ENCODE results near the gene KCNE4.

The KCNE4 gene

DNA sequence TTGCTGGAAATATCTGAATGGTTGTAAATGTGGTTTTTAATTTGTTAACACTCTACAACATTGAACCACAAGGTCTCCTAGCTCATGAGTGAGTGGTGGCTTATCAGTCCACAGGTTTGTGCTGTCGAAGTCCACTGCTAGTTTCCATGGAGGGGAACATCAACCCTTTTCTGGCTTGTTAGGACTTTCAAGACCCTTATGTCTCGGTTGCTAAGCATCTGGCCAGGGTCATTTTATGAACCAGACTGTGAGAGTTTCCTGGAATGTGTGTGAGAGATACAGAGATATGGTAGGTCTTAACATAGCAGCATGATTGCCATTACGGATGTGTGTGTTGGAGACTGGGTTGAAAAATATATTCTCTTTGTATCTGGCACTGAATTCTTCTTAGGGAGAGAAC is 36.9 kb downstream of the KCNE4 start:
- DNase-seq: no peak

GRCh38 chr2:223090039-223090438 is 38.0 kb downstream of the KCNE4 start:
- DNase-seq: no peak

DNA sequence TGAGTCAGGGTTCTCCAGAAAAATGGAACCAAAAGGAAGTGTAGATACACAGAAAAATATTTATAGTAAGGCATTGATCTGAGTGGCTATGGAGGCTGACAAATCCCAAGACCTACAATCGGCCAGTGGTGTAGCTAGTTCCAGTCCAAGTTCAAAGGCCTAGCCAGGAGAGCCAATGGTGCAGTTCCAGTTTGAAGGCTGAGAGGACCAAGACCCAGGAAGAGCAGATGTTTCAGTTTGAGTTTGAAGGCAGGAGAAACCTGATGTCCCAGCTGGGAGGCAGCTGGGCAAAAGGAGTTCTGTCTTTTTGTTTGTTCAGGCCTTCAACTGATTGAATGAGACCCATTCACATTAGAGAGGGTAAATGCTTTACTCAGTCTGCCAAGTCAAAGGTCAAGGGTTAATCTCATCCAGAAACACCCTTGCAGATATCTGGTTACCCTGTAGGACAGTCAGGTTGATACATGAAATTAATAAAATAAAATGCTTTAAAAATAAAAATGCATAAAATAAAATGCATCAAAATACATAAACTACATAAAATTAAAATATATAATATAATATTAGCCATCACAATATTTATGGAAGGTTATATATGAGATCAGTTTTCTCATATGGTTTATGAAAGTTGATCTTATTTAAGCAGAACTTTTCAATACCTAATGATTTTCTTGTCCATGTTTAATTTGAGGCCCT is 38.7 kb downstream of the KCNE4 start:
- no peak for DNase-seq

DNA sequence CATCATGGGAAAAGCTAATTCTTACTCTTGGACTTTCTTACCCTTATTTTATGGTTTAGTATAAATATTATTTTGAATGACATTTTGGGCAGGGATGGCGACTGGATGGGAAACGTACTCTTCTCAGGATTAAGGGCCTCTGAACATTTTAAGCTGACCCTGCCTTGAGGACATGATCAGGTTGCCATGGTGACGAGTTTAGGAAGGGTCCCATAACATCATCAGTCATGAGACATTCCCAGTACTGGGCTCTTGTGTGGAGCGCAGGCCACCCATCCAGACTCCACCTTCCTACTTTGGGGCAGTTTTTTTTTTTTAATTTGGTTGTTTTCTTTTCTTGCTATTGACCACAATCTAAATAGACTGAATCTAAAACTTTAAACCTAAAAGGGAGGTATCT is 40.7 kb downstream of the KCNE4 start:
- no peak for DNase-seq

DNA sequence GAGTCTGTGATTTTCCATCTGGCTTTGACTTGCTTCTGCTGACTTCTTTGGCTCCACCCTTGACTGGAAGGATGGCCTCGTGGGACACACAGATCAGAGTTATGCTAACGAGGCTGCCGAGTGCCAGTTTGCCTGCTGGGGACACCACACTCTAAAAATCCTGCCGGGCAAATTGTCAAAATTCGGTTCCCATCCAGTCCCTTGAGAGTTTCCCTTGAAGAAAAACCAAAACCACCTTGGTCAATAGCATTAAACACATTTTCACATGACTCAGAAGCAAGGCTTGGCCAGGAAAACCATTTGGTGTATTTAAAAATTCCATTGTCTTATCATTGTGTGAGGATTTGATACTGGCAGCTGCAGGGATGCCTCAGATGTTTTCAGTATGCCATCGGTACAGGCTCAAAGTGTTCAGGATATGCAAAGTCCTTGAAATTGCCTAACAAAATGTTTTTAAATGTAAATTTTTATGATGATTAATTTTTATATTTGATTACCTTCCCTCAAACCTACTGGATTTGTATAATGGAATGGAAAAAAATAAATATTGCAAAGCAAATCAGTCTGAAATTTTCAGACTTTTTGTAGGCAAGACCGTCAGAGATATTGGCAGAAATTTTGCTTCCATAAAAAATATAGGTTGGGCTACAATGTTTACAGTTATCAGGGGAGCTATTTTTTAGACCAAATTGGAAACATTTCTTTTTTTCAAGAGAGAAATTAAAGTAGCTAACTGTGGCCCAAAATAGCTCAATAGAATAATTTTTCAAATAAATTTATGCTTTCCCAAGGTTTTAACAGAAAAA is 41.6 kb downstream of the KCNE4 start:
- no peak for DNase-seq

DNA sequence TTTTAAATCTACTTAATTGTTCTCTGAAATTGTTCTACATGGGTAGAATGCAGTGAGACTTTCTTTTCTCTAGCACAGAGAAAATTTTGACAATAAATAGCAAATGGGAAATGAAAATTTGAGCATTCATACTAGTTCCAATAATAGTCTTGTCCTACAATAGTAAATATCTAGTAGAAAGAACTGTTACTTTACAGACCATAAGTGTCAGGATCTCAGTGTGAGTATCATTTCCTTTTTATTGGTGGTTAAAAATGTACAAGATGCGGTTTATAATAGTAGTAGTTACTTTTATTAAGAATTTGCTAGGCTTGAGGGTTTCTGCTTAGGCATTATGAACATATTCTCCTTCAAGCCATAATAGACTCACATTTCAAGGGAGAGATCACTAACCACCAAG is 43.2 kb downstream of the KCNE4 start:
- no peak for DNase-seq

GRCh38 chr2:223096235-223096970 is 44.4 kb downstream of the KCNE4 start:
- no peak for DNase-seq

DNA sequence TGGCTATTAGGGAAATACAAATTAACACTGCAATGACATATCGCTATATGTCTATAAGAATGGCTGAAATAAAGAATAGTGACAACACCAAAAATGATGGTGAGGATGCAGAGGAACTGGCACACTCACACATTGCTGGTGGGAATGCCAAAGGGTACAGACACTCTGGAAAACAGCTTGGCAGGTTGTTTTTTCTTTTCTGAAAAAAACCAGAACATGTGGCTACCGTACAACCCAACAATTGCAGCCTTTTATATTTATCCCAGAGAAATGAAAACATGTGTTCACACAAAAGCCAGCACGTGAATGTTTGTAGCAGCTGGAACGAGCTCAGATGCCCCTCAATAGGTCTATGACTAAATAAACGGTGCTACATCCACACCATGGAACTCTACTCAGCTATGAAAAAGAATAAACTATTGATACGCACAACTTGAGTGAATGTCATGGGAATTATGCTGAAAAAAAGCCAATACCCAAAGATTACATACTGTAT is 45.9 kb downstream of the KCNE4 start:
- DNase-seq: no peak

GRCh38 chr2:223099561-223099960 is 47.6 kb downstream of the KCNE4 start:
- DNase-seq: no peak

- no peak for DNase-seq
Observed at GRCh38 chr2:223100061-223100511, 48.1 kb downstream of the KCNE4 start.

- DNase-seq: no peak
Observed at GRCh38 chr2:223101340-223102039, 49.5 kb downstream of the KCNE4 start.

DNA sequence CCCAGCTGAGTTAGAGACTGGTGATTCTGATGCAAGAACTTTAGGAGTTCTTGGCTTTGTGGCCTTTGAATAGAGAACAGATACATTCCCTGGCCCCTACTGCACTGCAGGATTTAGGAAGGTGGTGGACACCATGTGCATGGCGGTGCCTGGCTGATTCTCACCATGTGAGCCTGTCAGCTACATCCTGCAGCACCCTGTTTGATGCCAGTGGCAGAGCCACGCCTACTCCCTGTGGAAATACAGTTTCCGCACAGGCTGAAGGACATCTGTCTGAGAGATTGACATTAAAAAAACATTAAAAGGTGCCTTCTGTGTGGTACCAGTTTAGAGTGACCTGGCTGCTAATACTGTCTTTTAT is 50.0 kb downstream of the KCNE4 start:
- DNase-seq: no peak

DNA sequence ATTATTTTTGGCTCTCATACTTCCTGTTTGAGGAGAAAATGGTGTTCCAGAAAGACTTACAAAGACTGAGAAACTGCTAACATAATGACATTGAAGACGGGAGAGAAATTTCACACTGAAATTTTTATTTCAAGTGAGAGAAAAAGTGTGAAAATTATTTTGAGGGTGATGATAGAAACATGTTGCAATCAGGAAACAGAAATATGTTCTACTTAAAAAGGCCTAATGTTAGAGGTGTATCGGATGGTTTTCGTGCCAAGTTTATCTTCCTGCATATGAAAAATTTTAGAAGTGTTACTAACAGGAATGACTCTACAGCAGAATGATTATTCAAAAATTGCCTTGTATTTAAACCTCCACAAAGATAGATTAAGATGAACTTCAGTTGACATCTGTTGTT is 50.5 kb downstream of the KCNE4 start:
- DNase-seq: no peak

GRCh38 chr2:223104336-223105132 is 52.5 kb downstream of the KCNE4 start:
- no peak for DNase-seq

Measured in activated CD4-positive, alpha-beta T cell treated with anti-CD3 and anti-CD28 coated beads for 48 hours (primary cell).